GM19238 (cell line): ENCODE results near the gene TPBG.

ENCODE experiments used
- DNase-seq: peaks from one replicate; pipeline ENCODE4 v3.0.0; 2011; ENCODE audit warnings: low spot score; ENCODE audit not compliant: insufficient read length

TPBG gene, protein sequence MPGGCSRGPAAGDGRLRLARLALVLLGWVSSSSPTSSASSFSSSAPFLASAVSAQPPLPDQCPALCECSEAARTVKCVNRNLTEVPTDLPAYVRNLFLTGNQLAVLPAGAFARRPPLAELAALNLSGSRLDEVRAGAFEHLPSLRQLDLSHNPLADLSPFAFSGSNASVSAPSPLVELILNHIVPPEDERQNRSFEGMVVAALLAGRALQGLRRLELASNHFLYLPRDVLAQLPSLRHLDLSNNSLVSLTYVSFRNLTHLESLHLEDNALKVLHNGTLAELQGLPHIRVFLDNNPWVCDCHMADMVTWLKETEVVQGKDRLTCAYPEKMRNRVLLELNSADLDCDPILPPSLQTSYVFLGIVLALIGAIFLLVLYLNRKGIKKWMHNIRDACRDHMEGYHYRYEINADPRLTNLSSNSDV

DNA sequence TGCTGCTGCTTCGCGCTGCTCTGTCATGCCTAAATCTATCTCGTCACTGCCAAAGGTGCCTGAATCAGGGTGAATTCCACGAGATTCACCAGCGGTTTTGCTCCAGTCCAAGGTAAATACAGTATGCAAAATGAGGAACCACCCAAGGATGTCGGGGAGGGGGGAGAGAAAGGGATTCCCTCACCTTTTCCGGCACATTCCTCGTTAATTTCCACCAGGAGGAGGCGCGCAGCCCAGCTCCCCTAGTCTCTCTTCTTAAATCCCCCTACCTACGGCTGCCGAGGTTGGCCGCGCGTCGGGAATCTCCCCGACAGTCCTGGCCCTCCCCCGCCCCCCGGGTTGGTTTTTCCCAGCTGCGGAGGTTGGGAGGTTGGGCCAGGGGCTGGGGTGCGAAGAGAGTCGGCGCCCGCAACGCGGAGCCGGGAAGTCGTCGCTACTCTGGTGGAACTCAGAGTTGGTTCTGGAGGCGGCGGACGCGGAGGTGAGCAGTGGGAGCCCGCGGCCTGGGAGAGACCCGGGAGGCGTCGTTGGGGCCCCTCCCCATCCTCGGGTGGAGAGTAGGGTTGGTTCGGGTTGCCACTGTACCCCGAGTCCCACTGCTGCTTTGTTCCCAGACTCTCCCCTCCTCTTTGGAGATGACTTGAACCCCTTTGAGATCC, at the start of gene TPBG:
TPBG (plus strand) TSS at position 390 of the 659 bp plus-strand sequence. CDS start 1,145 bp downstream, outside the sequence.
- DNase-seq = no peak

DNA sequence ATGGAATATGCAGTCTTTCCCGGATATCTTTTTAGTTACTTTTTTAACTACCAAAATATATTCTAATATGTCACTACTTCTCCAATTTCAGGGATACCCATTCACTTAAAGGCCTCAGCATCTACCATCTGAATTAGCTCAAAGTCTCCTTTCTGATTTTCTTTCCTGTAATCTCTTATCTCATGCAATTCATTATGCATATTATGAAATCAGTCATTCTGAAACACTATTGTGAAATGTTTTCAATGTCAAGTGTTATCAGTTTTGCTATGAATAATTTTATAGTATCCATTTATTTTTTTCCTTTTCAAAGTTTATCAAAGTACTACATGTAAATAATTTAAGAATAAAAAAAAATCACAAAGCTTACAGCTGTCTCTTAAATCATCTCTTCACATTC, 41.2 kb upstream of the TPBG start:
- DNase-seq = no peak

DNA sequence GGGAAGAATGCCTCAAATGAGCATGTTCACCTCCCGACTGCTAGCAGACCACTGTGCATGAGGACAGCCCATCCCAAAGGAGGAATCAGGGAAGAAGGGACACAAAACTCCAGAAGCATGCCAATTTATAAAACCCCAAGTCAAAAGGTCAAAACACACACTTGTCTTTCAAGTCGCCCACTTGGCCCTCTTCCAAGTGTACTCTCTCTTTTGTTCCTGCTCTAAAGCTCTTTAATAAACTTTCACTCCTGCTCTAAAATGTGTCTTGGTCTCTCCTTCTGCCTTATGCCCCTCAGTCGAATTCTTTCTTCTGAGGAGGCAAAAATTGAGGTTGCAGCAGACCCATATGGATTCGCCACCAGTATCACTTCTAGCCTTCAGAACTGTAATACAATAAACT, 33.9 kb upstream of the TPBG start:
- no peak for DNase-seq

DNA sequence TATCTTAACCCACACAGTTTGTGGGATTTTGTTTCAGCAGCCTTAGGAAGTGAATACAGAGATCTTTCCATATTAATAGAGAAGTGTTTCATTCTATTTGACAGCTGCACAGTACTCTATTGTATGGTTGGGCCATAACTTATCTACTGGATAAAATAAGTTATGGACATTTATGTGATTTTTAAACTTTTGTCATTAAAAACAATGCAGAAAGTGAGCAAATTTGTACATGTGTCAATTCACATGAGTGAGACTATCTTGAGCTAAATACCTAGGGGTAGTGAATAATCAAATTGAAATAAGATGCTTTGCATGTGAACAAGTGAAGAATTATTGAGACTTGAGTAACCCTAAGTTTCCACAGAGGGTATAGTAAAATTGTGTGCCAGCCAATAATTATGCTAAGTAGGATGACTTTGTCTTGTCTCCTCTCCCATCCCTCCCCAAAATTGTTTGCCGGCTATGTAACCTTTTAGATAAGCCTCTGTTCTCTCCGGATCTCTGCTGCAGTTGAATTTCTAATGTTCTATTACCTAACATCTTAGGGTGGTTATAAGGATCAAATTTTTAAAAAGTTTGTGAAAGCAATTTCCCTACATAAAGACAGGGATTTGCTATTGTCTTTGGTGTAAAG, 33.3 kb upstream of the TPBG start:
- no peak for DNase-seq

DNA sequence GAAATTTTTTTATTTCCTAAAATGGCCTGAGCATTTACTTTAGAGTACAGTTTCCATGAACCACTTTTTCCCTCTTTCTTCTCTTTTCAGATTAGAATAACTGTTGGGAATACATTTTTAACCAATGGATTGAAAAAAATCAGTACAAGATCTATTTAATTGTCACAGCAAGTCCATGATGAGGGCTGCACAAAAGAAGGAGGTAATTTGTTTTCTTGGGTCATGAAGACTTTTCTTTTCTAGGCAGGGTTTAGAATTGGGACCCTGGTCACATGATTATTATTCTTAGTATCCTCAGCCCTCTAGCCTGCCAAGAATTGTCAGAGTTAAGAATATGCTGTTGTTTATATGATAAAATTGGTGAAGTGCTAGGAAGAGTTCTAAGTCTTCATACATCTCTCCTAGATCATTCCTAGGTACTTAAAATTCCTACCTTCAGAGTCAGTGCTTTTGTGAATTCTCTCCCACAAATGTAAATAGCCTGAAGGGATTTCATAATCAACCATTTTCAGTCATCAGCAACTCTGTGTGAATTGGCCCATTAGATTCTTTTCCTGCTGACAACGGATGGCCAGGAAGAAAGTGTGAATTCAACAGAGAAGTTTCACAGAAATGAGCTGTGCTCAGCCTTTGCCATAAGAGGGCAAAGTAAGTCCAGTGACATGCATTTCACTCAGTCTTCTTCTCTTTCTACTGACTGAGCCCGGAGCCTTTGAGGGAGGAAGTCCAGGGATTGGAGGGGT, 32.4 kb upstream of the TPBG start:
- no peak for DNase-seq

DNA sequence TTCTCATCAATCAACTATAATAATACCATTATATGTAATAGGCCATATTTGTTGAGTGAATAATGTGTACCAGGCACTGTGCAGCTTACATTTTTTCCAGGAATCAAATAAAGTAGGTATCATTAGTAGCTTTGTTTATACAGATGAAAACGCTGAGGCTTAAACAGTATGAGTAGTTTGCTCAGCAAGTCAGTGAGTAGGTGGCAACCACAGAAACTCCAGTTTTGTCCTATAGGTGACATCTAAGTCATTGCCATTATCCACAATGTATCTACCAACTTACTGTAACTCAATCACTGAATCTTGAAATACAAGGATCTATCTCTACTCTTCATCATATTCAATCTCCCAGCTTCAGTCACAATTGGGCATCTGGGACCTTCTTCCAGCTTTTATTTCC, 29.8 kb upstream of the TPBG start:
- no peak for DNase-seq

DNA sequence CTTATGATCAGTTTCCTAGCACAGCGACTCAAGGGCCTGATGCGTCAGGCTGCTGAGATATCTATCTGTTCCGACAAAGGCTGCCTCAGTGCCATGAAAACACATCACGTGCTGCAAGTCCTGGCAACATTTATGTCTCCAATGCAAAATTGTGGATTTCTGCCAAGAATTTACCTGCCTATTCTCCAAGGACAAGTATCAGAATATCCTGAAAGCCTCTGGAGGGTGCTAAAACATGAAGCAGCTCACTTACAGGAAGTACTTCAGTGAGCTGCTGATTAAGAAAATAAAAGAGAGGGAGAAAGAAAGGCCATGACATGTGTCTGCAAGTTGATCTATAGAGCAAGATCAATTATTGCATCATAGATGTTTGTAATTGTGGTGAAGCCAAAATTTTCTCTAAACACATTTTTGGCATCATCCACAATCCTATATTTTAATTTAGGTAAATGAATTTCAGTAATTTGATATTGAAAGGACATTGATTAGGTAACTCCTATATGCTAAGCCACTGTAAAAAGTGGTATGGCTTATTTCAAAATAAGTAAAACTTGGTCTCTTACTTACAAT, 25.8 kb upstream of the TPBG start:
- DNase-seq = no peak

DNA sequence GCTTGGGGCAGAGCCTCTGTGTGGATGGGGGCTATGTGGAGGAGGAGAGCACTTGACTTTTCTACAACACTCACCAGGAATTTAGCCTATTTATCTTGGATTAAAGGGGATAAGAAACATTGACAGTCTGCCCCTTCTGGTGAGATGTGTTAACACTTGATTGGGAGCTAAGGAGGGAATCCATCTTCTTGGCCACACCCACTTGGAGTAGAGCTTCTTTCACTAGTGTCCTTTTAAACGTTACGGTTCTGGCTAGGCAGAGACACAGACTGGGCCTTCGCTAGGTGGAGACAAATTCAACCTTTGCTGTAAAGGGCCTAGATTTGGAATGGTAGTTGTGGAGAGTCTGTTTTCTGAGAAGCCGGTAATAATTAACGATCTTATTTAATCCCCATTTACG, 15.5 kb upstream of the TPBG start:
- DNase-seq = no peak

DNA sequence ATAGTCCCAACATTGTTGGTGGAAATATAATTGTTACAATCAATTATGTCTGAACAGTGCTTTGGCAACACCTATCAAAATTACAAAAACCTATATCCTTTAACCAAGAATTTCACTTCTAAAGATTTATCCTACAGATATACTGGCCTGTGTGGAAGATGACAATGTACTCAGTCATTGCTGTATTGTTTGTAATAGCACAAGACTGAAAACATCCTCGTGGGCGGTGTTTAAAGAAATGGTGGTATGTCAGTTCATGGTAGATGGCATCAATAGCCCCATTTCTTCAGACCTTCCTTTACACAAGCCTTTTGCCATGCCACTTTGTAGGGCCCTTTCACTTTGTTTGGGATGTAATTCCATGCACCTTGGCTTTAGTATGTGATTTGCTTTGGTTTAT, 9.8 kb upstream of the TPBG start:
- DNase-seq = no peak

DNA sequence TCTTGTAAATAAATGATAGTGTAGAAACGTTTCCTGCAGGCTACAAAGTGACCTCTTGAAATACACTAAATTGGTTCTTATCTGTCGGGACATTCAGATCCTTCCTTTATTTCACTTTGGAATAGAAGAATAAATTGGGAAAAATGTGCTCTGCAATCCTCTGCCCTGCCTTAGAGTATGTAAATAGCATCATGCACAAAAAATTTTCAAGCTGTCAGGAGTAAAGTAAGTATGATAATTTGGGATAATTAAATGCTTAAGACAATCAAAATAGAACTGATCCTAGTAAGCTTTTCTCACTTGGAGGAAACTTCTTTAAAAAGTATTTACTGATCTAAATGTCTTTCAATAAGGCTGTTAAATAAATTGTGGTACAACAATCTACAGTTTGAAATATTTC, 3.1 kb upstream of the TPBG start:
- no peak for DNase-seq

DNA sequence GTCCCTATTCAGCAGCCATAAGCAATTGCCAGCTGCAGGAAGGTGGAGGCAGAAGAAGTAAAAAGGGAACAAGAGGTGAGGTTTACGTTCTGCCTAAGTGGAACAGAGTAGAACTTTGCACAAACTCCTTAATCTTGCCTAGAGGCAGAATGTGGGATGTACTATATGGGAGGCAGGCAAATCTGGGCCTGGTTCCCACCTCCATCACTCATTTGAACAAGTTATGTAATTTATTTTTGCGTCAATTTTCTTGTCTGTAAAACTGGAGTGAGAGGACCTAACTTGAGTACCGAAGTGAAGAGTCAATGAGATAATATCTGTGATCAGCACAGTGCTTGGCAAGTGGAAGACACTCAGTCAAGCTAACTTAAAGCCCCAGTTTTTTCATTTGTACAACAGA, 2.0 kb upstream of the TPBG start:
- no peak for DNase-seq

DNA sequence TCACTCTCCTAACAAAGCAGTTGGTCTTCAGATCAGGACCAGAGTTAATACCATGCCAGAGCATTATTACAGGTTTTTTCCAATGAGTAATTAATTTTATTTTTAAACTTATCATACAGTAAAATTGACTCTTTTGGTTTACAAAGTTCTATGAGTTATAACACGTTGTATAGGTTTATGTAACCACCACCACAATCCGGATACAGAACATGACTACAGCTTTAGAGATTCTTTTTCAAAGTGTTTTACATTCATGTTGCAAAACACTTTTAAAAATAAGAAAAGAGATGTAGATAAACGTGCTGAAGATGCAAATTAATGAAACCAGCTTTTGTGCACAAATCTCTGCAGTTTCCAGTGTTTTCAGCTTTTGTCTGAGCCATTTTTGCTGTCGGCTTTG, 1.5 kb upstream of the TPBG start:
- DNase-seq = no peak

DNA sequence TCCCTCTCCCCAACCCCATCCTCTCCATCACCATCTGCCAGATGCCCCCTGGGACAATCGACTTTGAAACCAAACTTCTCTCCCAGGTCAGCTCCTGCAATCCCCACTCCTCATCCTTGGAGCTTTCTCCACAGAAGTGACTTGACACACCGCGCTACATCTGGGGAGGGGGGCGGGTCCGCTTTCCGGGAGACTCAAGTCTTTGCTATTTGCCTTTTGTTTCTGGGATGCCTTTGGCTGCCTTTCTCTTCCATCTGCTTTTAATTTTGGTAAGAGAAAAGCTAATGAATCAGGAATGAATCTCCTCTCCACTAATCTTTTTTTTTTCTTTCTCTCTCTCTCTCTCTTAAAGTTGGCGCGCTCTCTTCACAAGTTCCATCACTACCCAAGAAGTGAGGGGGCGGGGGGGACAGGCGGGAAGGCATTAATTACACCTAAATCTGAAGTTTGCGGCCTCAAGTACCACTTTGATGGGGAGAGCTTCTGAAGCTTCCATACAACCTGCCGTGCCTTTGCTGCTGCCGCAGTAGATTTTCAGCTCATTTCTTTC, 664 bp upstream of the TPBG start:
- no peak for DNase-seq

DNA sequence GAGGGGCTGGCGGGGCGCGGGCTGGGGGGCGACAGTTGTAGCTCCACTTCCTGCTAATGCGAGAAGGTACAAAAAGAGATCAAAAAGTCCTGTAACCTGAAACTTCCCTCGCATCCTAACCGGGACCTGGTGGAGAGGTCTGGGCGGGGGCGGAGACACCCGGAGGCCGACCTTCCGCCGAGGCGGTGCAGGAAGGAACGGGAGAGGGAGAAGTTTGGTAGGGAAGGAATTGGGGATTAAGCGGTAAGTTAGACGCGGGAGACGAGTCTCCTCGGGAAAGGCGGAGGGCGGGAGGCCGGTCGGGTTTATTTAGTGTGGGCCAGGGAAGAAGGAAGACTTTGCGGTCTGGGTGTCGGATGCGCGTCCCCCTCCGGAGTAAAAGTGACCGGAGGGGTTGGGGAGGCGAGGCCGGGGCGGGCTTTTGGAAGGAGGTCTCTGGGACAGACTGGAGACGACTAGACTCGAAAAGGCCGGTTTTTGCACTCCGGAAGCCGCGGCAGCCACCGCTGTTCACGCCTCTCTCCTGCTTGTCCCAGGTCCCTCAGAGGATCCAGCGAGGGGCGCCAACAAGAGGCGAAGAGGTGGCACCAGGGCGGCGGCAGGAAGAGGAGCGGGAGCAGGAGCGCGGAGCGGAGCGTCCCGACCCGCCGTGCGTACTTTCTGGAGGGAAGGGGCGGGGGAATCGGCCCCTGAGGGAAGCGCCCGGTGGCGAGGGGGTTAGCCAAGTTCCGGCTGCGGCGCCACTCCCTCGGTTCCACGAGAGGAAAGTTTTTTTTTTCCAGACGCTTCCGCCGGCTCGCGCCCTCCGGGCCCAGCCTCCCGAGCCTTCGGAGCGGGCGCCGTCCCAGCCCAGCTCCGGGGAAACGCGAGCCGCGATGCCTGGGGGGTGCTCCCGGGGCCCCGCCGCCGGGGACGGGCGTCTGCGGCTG, 734 bp downstream of the TPBG start:
- DNase-seq = no peak

DNA sequence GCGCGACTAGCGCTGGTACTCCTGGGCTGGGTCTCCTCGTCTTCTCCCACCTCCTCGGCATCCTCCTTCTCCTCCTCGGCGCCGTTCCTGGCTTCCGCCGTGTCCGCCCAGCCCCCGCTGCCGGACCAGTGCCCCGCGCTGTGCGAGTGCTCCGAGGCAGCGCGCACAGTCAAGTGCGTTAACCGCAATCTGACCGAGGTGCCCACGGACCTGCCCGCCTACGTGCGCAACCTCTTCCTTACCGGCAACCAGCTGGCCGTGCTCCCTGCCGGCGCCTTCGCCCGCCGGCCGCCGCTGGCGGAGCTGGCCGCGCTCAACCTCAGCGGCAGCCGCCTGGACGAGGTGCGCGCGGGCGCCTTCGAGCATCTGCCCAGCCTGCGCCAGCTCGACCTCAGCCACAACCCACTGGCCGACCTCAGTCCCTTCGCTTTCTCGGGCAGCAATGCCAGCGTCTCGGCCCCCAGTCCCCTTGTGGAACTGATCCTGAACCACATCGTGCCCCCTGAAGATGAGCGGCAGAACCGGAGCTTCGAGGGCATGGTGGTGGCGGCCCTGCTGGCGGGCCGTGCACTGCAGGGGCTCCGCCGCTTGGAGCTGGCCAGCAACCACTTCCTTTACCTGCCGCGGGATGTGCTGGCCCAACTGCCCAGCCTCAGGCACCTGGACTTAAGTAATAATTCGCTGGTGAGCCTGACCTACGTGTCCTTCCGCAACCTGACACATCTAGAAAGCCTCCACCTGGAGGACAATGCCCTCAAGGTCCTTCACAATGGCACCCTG, 1.6 kb downstream of the TPBG start:
- DNase-seq = no peak

DNA sequence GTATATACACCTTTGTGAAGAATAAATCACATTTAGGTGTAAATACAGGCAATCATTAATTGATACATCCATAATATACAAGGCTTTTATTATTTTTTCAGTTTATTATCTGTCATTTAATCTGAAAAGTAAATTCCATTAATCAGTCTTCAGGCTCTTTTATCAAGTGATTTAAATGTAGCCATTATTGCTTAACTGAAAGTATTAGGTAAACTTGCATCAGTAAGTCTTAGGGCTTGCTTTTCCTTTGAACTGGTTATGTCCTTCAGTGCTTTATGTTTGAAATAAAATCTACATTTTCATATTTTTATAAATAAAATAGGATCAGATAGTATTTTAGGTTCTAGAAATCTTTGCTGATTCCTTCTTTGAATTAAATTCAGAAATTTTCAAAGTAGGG, 4.1 kb downstream of the TPBG start:
- no peak for DNase-seq

DNA sequence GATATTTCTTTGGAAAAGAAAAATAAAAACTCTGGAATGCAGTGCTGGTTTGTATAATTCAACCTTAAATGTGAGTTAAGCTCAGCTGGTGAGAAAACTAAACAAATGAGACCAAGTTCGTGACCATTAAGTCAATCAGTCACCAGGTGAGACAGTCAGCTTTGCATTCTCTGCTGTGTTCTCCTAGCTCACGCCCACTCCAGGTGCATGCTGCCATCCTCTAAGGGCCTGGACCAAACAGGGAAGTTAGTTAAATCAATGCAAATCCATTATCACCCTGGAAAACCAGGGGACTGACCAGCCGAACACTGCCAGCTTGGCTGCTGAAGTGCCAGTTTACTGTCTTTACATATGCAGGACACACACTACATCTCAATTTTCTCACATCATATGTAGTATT, 7.2 kb downstream of the TPBG start:
- no peak for DNase-seq

DNA sequence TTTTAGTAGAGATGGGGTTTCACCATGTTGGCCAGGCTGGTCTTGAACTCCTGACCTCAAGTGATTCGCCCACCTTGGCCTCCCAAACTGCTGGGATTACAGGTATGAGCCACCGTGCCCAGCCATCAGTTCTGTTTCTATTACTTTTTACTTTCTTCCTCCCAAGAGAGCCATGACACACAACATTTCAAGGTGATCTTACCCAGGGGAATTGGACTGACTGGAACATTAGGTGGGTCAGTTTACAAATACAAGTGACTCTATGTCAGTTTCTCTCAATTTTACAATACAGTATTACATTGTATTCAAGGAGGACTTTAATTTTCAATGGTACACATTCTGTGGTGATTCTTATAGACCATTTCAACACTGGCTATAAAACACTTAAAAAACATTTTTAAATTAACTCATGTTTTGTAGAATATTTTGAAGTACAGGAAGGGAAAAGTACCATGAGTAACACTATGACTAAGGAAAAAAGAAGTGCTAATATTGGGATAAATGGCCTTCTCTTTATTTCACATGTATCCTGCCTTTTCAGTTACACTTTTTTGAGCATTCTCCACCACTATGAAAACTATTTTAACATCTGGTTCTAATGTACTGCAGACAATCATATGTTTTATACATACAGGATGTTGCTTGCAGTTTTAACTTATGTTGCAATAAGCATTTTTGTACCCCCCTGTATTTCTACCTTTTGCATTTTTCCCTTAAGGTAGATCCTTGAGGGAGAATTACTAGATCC, 8.4 kb downstream of the TPBG start:
- no peak for DNase-seq

DNA sequence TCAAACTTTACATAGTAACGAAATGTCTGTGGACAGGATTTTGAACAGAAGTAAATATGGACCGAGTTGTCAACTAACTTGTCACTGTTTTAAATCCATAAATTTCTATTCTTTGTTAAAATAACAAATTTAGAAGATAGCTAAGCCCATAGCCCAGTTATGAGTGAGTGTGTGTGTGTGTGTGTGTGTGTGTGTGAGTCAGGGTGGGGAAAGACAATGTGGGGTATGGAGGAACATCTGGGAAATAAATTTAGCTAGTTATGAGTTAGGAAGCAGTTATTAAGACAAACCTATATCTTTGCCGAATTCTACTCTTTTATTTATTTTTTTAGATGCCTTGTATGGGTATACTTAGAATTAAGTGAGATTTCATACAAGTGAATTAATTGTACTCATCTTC, 9.0 kb downstream of the TPBG start:
- no peak for DNase-seq
